OCI-LY7 (cell line): ENCODE data around the gene CNTNAP5. TPM values are rescaled to one million over a fixed set of nuclear protein-coding genes. Genes with fewer than 3 reads are reported as not detected.

Source experiments
- BruUV-seq: library from RNA; stranded (reverse); fragments of 400-500 nt; replicated peaks from 2 replicates; lab custom pipeline; 2021; lab: Mats Ljungman, UMichigan
- CTCF ChIA-PET: fragments of 300-600 bp; sonication (Branson Sonifier 250); formaldehyde crosslinking; loops from one replicate; lab custom pipeline; 2022; ENCODE audit warnings: antibody characterized with exemption; ENCODE audit not compliant: unreplicated experiment; lab: Charles Lee
- POLR2A ChIA-PET: fragments of 300-600 bp; sonication (Branson Sonifier 250); formaldehyde crosslinking; loops from one replicate; lab custom pipeline; 2022; ENCODE audit warnings: antibody characterized with exemption; lab: Charles Lee
- DNase-seq: peaks from one replicate; pipeline ENCODE4 v3.0.0-alpha.2; 2015; ENCODE audit warnings: low spot score
- H2AFZ ChIP-seq: fragments of 200-600 bp; sonication (generic), shearing (Covaris generic); 2 replicates; pipeline ENCODE4 v1.6.1; 2014; ENCODE audit warnings: mild to moderate bottlenecking, antibody characterized with exemption, low read length, moderate library complexity
- H3K27ac ChIP-seq: fragments of 200-600 bp; sonication (generic); 2 replicates; pipeline ENCODE4 v1.5.1; 2014; ENCODE audit warnings: mixed run types, low read depth, mild to moderate bottlenecking, moderate library complexity, low read length, inconsistent platforms; ENCODE audit not compliant: poor library complexity, severe bottlenecking
- H3K36me3 ChIP-seq: fragments of 200-600 bp; sonication (generic); 2 replicates; pipeline ENCODE4 v1.6.1; 2014; ENCODE audit warnings: mild to moderate bottlenecking, antibody characterized with exemption, low read length, moderate library complexity, mixed read lengths; ENCODE audit not compliant: insufficient read depth
- H3K4me1 ChIP-seq: fragments of 200-600 bp; sonication (generic); 2 replicates; pipeline ENCODE4 v1.5.1; 2014; ENCODE audit warnings: mild to moderate bottlenecking, low read length; ENCODE audit not compliant: insufficient read depth, poor library complexity, severe bottlenecking
- H3K4me2 ChIP-seq: fragments of 200-600 bp; sonication (generic); 2 replicates; pipeline ENCODE4 v1.6.1; 2014; ENCODE audit warnings: mild to moderate bottlenecking, low read length
- H3K4me3 ChIP-seq: fragments of 200-600 bp; sonication (generic); 2 replicates; pipeline ENCODE4 v1.5.1; 2014; ENCODE audit warnings: mild to moderate bottlenecking, low read depth, low read length; ENCODE audit not compliant: poor library complexity, severe bottlenecking
- H3K79me2 ChIP-seq: fragments of 200-600 bp; sonication (generic); 2 replicates; pipeline ENCODE4 v1.6.1; 2016; ENCODE audit warnings: low read depth, mild to moderate bottlenecking, low read length, moderate library complexity, mixed read lengths; ENCODE audit not compliant: insufficient read depth
- H3K9me2 ChIP-seq: fragments of 200-600 bp; sonication (generic); 2 replicates; pipeline ENCODE4 v1.6.1; 2016; ENCODE audit warnings: mild to moderate bottlenecking, low read length, mixed read lengths; ENCODE audit not compliant: insufficient read depth
- H3K9me3 ChIP-seq: fragments of 200-600 bp; sonication (generic); 2 replicates; pipeline ENCODE4 v1.6.1; 2014; ENCODE audit warnings: mild to moderate bottlenecking, mixed run types, low read length, mixed read lengths
- H4K20me1 ChIP-seq: fragments of 200-600 bp; sonication (generic); 2 replicates; pipeline ENCODE4 v1.6.1; 2014; ENCODE audit warnings: mild to moderate bottlenecking, antibody characterized with exemption, low read length, moderate library complexity, mixed read lengths; ENCODE audit not compliant: insufficient read depth
- EZH2phosphoT487 ChIP-seq: fragments of 200-600 bp; sonication (generic); IDR thresholded peaks from 2 replicates; pipeline ENCODE4 v1.6.1; 2018; ENCODE audit warnings: low read depth, borderline replicate concordance, mild to moderate bottlenecking, mixed run types, antibody characterized with exemption, low read length, moderate library complexity, mixed read lengths
- intact Hi-C: fragments of 100-400 bp; cut with micrococcal nuclease; formaldehyde crosslinking; loops from one replicate; pipeline ENCODE4 v1.10.0; 2022; ENCODE audit not compliant: unreplicated experiment
- total RNA-seq, 2 experiments: library from RNA; depleted of rRNA in 1 of 2; stranded (reverse); fragments of >200 nt in 1 of 2; shearing (Covaris generic) in 1 of 2; gene quantifications; 2 replicates each; pipeline ENCODE4 v1.2.3, GENCODE V29; 2014 to 2022
- TF ChIP-seq, protein P1 (sequence below): fragments of 200-600 bp; sonication (generic); conservative IDR thresholded peaks from 2 replicates; pipeline ENCODE4 v1.5.1; 2014; ENCODE audit warnings: mild to moderate bottlenecking, antibody characterized with exemption, low read length, moderate library complexity, mixed read lengths

The CNTNAP5 gene
- total RNA-seq, 2 experiments from 2014 or later = not detected

DNA sequence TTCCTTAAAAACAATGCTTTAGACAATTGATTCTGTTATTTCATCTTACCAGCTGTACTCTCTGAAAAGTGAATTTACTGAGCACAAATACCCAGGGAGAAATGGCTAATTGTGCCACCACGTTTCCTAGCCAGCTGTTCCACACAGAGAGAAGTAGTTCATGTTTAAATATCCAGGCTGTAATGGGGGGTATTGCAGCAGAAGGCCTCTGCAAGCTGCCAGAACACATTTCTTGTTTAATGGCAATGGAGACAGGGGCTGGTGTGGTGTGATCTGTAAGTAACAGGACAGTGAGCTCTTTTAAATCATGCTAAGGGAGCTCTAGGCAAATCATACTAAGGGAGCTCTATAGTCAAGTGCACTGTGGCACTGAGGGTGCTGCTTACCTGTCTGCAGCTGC lies 809.2 kb downstream of the CNTNAP5 start:
- Histone ChIP-seq H2AFZ (no peak overlapping the region), H3K4me1 (no peaks in the 10 kb centered on the region), H3K9me3 (no peaks in the 10 kb centered on the region), H3K36me3 (no peaks in the 10 kb centered on the region), H4K20me1 (no peaks in the 10 kb centered on the region), H3K79me2 (no peaks in the 10 kb centered on the region), H3K27ac (no peak overlapping the region), H3K4me2 (no peak overlapping the region), H3K9me2 (no peaks in the 10 kb centered on the region), H3K4me3 (no peak overlapping the region)
- CTCF ChIA-PET = no interaction called here
- POLR2A ChIA-PET = no interaction called here
- TF ChIP-seq EZH2phosphoT487 = no peak
- TF ChIP-seq, protein P1, sequence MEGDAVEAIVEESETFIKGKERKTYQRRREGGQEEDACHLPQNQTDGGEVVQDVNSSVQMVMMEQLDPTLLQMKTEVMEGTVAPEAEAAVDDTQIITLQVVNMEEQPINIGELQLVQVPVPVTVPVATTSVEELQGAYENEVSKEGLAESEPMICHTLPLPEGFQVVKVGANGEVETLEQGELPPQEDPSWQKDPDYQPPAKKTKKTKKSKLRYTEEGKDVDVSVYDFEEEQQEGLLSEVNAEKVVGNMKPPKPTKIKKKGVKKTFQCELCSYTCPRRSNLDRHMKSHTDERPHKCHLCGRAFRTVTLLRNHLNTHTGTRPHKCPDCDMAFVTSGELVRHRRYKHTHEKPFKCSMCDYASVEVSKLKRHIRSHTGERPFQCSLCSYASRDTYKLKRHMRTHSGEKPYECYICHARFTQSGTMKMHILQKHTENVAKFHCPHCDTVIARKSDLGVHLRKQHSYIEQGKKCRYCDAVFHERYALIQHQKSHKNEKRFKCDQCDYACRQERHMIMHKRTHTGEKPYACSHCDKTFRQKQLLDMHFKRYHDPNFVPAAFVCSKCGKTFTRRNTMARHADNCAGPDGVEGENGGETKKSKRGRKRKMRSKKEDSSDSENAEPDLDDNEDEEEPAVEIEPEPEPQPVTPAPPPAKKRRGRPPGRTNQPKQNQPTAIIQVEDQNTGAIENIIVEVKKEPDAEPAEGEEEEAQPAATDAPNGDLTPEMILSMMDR = no peak
- BruUV-seq = no TSS peak
- intact Hi-C loops = no loop called here
- no peak for DNase-seq

DNA sequence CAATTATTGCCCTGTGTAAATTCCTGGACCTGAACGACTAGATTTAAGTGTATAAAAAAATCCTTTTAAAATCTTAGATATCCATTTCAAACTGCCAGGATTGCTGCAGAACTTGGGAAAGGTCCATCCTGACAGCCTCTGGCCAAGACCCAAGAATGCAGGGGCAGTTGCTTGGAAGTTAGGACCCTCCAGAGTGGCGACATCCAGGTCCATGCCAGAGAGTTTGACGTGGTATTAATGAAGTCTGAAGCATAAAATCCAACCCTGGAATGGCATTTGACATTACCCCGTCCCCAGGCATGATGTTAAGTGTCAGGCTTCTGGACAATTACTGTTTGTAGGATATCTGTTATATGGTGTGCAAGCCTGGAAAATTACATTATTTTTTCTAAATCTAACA lies 810.2 kb downstream of the CNTNAP5 start:
- Histone ChIP-seq H3K27ac (no peak overlapping the region), H3K79me2 (no peaks in the 10 kb centered on the region), H3K9me2 (no peaks in the 10 kb centered on the region), H4K20me1 (no peaks in the 10 kb centered on the region), H3K9me3 (no peaks in the 10 kb centered on the region), H3K4me2 (no peak overlapping the region), H3K4me1 (no peaks in the 10 kb centered on the region), H2AFZ (no peak overlapping the region), H3K4me3 (no peak overlapping the region), H3K36me3 (no peaks in the 10 kb centered on the region)
- CTCF ChIA-PET = no interaction called here
- no TSS peak for BruUV-seq
- POLR2A ChIA-PET = no interaction called here
- no peak for DNase-seq
- no peak for TF ChIP-seq EZH2phosphoT487
- TF ChIP-seq, protein P1 = no peak
- intact Hi-C loops = no loop called here

DNA sequence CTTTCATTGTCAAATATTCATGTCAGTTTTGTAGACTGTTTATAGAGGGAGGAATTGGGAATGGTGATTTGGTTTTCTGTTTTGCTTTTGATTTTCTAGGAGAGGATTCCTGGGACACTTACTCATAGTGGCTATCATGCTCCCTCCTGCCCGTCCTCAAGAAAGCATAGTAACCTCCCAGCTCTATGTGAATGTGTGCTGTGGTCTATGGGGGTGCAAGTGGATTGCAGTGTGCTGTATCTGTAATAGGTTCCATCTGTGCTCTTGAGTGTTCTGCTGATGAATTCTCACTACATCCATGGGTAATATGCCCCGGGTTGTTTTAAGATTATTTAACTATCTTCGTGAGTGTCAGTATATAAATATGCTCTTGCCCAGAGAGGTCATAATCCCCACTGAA lies 811.3 kb downstream of the CNTNAP5 start:
- H3K79me2 ChIP-seq = no peaks in the 10 kb centered on the region
- no peak for TF ChIP-seq EZH2phosphoT487
- TF ChIP-seq, protein P1 = no peak

More for the DNA sequence above, 811.3 kb downstream of the CNTNAP5 start:
- intact Hi-C loops = no loop called here
- Histone ChIP-seq H3K4me1 (no peaks in the 10 kb centered on the region), H3K36me3 (no peaks in the 10 kb centered on the region), H3K9me2 (no peaks in the 10 kb centered on the region), H4K20me1 (no peaks in the 10 kb centered on the region), H2AFZ (no peak overlapping the region), H3K9me3 (no peaks in the 10 kb centered on the region), H3K4me2 (no peak overlapping the region), H3K27ac (no peak overlapping the region), H3K4me3 (no peak overlapping the region)
- ChIA-PET POLR2A (interaction anchor here (0.8 kb wide), 1 partner anchor 19 kb away, joined by 3 read pairs; no protein-coding TSS in a partner anchor), CTCF (no interaction called here)
- no peak for DNase-seq
- no TSS peak for BruUV-seq
